KOPT-K1 (cell line): ENCODE measurements around the gene ZNF117.
"Not testable (repeated sequence)": the region's sequence is repeated elsewhere in the genome, so short reads cannot be mapped to it uniquely, and the experiment has no call there.

Source experiments
- H3K27ac ChIP-seq: fragments of 200-600 bp; sonication (generic); 2 replicates; pipeline ENCODE4 v1.5.1; 2016; ENCODE audit warnings: antibody characterized with exemption, mild to moderate bottlenecking, low read depth, low read length; ENCODE audit not compliant: poor library complexity, severe bottlenecking
- H3K36me3 ChIP-seq: fragments of 200-600 bp; sonication (generic); 2 replicates; pipeline ENCODE4 v1.5.1; 2017; ENCODE audit warnings: antibody characterized with exemption, mild to moderate bottlenecking, low read length, moderate library complexity; ENCODE audit not compliant: insufficient read depth
- H3K9me3 ChIP-seq: fragments of 200-600 bp; sonication (generic); 2 replicates; pipeline ENCODE4 v1.5.1; 2017; ENCODE audit warnings: antibody characterized with exemption, low read length, mild to moderate bottlenecking; ENCODE audit not compliant: insufficient read depth, poor library complexity, severe bottlenecking

Gene ZNF117

DNA sequence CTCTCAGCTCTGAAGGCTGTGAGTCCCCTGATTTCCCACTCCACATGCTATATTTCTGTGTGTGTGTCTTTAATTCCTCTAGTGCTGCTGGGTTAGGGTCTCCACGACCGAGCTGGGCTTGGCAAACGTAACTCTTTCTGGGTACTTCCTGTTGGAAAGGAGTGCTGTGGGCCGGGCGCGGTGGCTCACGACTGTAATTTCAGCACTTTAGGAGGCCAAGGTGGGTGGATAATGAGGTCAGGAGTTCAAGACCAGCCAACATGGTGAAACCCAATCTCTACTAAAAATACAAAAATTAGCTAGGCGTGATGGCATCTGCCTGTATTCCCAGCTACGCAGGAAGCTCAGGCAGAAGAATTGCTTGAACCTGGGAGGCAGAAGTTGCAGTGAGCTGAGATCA lies 40.2 kb downstream of the ZNF117 start:
- H3K36me3 ChIP-seq, H3K9me3 ChIP-seq, H3K27ac ChIP-seq: not testable (repeated sequence)

GRCh38 chr7:64948774-64949173 lies 42.1 kb downstream of the ZNF117 start:
- not testable (repeated sequence) for H3K27ac ChIP-seq, H3K9me3 ChIP-seq, H3K36me3 ChIP-seq

DNA sequence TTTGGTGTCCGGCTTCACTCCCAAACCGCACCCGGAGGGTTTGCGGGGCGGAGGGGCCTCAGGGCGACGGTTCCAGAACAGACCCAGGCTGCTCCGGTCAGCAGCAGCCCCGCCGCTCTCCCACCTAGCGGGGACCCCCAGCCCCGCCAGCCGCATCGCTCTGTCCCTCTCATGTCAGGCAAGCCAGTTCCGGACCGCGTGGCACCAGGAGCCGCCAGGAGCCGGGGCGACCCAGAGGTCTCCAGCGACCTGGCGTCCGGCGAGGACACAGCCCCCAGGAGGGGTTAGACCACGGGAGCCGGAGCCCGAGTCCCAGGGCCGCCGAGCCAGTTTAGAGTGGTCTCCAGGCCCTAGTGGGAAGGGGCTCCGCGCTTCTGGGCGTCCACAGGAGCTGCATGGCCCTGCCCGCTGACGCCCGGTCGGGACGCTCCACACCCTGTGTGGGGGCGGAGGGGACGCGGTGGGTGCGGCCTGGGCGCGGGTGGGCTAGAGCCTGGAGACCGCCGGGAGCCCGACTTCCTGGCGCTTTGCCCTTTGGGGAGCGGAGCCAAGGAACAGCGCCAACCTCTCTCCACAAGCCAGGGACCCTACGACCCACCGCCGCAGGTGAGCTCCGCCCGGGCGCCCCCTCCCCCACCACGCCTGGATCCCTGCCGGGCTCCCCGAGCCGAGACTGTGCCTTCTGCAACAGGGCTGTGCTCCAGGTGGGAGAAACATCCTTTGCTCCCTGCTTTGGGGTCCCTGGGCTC lies 43.4 kb downstream of the ZNF117 start:
- Histone ChIP-seq H3K9me3 (no peaks in the 10 kb centered on the region), H3K27ac (no peak overlapping the region), H3K36me3 (no peaks in the 10 kb centered on the region)

DNA sequence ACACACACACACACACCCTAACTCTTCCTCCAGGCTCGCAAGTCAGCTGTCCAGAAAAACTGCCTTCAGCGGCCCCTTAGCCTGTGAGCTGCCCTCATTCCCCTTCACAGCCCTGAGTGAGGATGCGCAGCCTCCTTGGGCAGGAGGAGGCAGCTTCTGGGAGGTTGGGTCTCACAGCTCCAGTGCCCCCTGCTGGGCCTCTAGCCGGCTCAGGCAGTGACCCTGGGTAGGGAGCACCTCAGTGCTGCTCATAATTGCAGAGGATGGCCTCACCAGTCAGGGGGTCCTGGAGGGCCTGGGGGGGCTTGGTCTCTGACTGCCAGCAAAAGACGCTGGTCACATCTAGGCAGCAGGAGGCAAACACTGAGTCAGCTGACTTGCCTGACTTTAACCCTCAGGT lies 44.1 kb downstream of the ZNF117 start:
- no peaks in the 10 kb centered on the region for H3K36me3 ChIP-seq
- H3K9me3 ChIP-seq: no peaks in the 10 kb centered on the region
- H3K27ac ChIP-seq: no peak overlapping the region

DNA sequence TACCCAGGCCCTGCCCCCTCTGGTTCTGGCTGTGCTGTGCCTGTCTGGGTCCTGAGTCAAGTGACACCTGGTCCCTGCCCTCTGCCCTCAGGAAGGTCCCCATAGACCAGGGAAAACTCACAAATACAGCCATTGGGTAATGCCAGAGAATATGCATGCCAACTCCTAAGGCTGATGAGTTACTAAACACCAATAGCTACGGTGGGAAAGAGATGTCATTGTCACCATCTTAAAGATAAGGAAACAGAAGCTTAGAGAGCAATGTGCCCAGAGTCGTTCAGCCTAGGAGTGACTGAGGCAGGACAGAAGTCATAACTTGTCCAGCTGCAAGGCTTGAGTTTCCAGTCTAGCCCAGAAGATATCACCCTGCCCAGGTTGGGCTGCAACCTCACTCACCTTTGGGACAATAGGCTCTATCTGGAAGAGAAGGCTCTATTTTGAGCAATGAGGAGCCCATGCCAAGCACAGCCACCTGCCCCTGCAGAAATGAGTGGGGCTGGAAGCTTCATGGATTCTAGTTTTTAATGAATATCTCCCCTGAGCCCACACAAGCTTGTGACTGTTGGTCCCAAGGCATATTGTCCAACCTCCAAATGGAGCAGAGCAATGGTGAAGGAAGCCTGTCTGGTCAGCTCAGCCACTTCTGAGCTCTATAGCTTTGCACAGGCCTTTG lies 45.2 kb downstream of the ZNF117 start:
- Histone ChIP-seq H3K27ac (no peak overlapping the region), H3K9me3 (no peaks in the 10 kb centered on the region), H3K36me3 (no peaks in the 10 kb centered on the region)

DNA sequence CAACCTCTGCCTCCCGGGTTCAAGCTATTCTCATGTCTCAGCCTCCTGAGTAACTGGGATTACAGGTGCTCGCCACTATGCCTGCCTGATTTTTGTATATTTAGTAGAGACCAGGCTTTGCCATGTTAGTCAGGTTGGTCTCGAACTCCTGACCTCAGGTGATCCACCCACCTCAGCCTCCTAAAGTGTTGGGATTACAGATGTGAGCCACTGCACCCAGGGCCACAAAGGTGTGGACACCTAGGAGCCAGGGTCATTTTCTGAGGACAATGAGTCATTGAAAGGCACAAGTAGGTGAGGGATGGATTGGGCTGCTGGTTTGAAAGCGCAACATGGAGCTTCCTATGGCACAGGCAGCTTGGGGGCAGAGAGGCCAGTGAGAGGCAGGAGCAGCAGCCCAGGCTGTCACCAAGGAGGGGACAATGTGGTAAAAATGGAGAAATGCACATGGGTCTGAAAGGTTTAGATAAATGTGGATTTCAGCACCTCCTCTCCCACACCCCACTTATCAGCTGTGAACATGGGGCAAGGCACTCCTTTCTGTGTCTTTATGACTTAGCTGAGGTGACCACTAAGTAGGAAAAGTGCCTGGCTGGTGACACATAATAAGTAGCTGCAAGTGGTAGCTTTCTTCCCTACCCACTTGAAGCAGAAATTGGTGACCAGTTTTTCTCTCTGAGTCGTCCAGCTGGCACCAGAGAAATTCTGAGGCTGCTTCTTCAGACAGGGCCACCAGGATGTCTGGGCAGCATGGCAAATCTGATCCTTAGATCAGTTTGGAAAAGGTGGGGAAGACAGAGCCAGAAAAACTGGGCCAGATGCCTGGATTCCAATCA lies 46.0 kb downstream of the ZNF117 start:
- not testable (repeated sequence) for H3K9me3 ChIP-seq, H3K27ac ChIP-seq, H3K36me3 ChIP-seq

DNA sequence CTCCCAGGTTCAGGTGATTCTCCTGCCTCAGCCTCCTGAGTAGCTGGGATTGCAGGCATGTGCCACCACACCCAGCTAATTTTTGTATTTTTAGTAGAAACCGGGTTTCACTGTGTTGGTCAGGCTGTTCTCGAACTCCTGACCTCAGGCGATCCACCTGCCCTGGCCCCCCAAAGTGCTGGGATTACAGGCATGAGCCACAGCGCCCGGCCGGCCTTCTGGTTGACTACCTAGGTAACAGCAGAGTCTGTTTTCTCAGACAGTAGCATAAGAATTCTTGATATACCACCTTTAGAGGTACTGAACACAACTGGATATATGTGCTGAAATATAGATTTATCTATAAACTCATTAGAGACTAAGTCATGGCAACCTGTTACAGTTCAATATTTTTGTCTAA lies 50.8 kb downstream of the ZNF117 start:
- H3K9me3 ChIP-seq, H3K27ac ChIP-seq, H3K36me3 ChIP-seq: not testable (repeated sequence)

DNA sequence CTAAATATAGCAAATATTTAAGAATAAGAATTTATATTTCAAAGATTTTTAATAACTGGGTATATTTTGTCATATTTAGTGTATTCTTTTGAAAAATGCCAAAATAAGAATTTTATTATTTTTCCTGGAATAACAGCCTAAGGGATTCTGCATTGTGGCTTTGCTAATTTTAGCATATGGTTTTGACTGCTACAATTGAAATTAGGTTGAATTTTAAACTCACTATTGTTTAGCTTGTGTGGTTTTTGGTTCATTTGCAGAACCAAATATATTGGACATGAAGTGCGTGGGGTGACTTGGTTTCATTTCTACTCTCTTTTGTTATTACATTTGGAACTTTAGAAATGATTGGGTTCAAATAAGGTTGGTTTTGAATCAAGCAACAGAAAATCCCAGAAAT lies 52.3 kb downstream of the ZNF117 start:
- Histone ChIP-seq H3K27ac (no peak overlapping the region), H3K36me3 (peaks cover 12% of the 10 kb centered on the region; the same call in 1 of the 2 replicates), H3K9me3 (peaks cover 18% of the 10 kb centered on the region)

- Histone ChIP-seq H3K36me3 (peaks cover 42% of the 10 kb centered on the region), H3K9me3 (peaks cover 57% of the 10 kb centered on the region), H3K27ac (no peak overlapping the region)
Observed at GRCh38 chr7:64934478-64934877, 56.4 kb downstream of the ZNF117 start.

GRCh38 chr7:64928252-64929187 lies 62.3 kb downstream of the ZNF117 start:
- Histone ChIP-seq H3K9me3 (peaks cover 99% of the 10 kb centered on the region), H3K36me3 (peaks cover 90% of the 10 kb centered on the region)
- H3K27ac ChIP-seq: not testable (repeated sequence)
